GM11168 (cell line): ENCODE results near the gene IZUMO2.
"Not testable (repeated sequence)": the region's sequence is repeated elsewhere in the genome, so short reads cannot be mapped to it uniquely, and the experiment has no call there.

ENCODE experiments used
- in situ Hi-C: fragments of 300-500 bp; cut with MboI; formaldehyde crosslinking; loops from one replicate; pipeline ENCODE4 v1.12.0; 2022; ENCODE audit warnings: low sequenced_read_pairs; ENCODE audit not compliant: unreplicated experiment

IZUMO2 gene

DNA sequence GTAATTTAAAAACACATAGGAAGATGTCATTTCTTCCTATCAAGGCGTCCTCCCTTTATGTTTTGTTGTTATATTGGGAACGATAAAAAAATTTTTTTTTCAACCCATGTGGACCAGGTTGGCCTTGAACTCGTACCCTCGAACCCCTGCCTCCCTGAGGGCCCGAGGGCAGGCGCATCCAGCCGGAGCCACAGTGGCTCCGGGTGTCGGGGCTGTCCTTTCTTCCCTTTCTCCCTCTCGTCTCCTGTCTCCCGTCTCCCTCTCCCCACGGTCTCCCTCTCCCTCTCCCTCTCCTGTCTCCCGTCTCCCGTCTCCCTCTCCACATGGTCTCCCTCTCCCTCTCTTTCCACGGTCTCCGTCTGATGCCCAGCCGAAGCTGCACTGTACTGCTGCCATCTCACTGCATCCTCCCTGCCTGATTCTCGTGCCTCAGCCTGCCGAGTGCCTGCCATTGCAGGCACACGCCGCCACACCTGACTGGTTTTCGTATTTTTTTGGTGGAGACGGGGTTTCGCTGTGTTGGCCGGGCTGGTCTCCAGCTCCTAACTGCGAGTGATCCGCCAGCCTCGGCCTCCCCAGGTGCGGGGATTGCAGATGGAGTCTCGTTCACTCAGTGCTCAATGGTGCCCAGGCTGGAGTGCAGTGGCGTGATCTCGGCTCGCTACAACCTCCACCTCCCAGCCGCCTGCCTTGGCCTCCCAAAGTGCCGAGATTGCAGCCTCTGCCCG, 22.8 kb downstream of the IZUMO2 start:
- in situ Hi-C loops, result not testable (repeated sequence)

- in situ Hi-C loops, result not testable (repeated sequence)
Observed at GRCh38 chr19:50136603-50137365, 26.3 kb downstream of the IZUMO2 start.

GRCh38 chr19:50135856-50136602, 27.1 kb downstream of the IZUMO2 start:
- in situ Hi-C loops, result not testable (repeated sequence)

- in situ Hi-C loops, result not testable (repeated sequence)
Observed at GRCh38 chr19:50134777-50135719, 28.0 kb downstream of the IZUMO2 start.

DNA sequence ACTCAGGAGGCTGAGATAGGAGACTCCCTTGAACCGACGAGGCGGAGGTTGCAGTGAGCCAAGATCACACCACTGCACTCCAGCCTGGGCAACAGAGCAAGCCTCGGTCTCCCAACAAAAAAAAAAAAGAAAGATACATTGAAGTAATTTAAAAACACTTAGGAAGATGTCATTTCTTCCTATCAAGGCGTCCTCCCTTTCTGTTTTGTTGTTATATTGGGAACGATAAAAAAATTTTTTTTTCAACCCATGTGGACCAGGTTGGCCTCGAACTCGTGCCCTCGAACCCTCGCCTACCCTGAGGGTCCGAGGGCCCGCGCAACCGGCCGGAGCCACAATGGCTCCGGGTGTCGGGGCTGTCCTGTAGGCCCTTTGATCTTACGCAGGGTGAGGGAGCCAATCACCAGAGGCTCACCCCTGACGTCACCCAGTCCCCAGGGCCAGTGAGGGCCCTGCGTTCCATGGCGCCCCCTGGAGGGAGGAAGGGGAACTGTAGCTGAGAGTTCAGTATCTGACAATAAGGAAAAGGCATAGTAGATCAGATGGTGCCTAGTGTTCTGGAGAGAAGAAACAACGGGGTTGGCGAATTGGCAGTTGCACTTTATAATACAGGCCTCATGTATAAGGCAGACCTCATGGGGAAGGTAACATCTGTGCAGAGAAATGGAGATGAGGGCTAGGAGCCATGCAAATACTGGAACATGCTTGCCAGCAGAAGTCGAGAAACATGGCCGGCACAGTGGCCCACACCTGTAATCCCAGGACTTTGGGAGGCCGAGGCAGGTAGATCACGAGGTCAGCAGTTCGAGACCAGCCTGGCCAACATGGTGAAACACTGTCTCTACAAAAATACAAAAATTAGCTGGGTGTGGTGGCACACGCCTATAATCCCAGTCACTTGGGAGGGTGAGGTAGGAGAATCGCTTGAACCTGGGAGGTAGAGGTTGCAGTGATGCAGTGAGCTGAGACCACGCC, 29.3 kb downstream of the IZUMO2 start:
- in situ Hi-C loops, result not testable (repeated sequence)

GRCh38 chr19:50104012-50104411, 59.1 kb downstream of the IZUMO2 start:
- in situ Hi-C loops, result not testable (repeated sequence)

GRCh38 chr19:50103405-50103804, 59.7 kb downstream of the IZUMO2 start:
- in situ Hi-C loops, result not testable (repeated sequence)
